ENCODE data around the gene HNRNPCL4.
"Not testable (repeated sequence)": the region's sequence is repeated elsewhere in the genome, so short reads cannot be mapped to it uniquely, and the experiment has no call there.

Gene HNRNPCL4

GRCh38 chr1:13165531-13165930 lies at the start of gene HNRNPCL4:
TSS of gene HNRNPCL4 (minus strand) at chr1:13165631. CDS start at chr1:13165467, 164 bp downstream.
- not testable (repeated sequence) for H3K9me3 ChIP-seq (ENCODE audit: control insufficient read depth in 1 of 2, low read length in 2 of 2); H3K36me3 ChIP-seq (ENCODE audit: control insufficient read depth in 1 of 2, insufficient read depth in 2 of 2, low read length in 2 of 2); H3K4me3 ChIP-seq (ENCODE audit: low read depth in 1 of 2, low read length in 2 of 2); H3K4me1 ChIP-seq (ENCODE audit: control insufficient read depth in 1 of 2, insufficient read depth in 2 of 2, low read length in 2 of 2); H3K27ac ChIP-seq (ENCODE audit: low read depth, low read length); H3K9ac ChIP-seq (ENCODE audit: low read depth in 1 of 2, low read length in 2 of 2); H3K27me3 ChIP-seq (ENCODE audit: control insufficient read depth in 1 of 2, insufficient read depth in 2 of 2, low read length in 2 of 2)

GRCh38 chr1:13208712-13209111 lies 43.3 kb upstream of the HNRNPCL4 start:
- H3K9me3 ChIP-seq (ENCODE audit: control insufficient read depth in 1 of 2, low read length in 2 of 2); H3K4me3 ChIP-seq (ENCODE audit: low read depth in 1 of 2, low read length in 2 of 2); H3K27me3 ChIP-seq (ENCODE audit: control insufficient read depth in 1 of 2, insufficient read depth in 2 of 2, low read length in 2 of 2); H3K9ac ChIP-seq (ENCODE audit: low read depth in 1 of 2, low read length in 2 of 2); H3K4me1 ChIP-seq (ENCODE audit: control insufficient read depth in 1 of 2, insufficient read depth in 2 of 2, low read length in 2 of 2); H3K36me3 ChIP-seq (ENCODE audit: control insufficient read depth in 1 of 2, insufficient read depth in 2 of 2, low read length in 2 of 2); H3K27ac ChIP-seq (ENCODE audit: low read depth, low read length): not testable (repeated sequence)

GRCh38 chr1:13201309-13201708 lies 35.9 kb upstream of the HNRNPCL4 start, which contains the start of gene PRAMEF13:
TSS of gene PRAMEF13 (minus strand) at chr1:13201409. CDS start at chr1:13199589, 1,820 bp downstream.
- H3K27me3 ChIP-seq (ENCODE audit: control insufficient read depth in 1 of 2, insufficient read depth in 2 of 2, low read length in 2 of 2); H3K27ac ChIP-seq (ENCODE audit: low read depth, low read length); H3K36me3 ChIP-seq (ENCODE audit: control insufficient read depth in 1 of 2, insufficient read depth in 2 of 2, low read length in 2 of 2); H3K4me3 ChIP-seq (ENCODE audit: low read depth in 1 of 2, low read length in 2 of 2); H3K9me3 ChIP-seq (ENCODE audit: control insufficient read depth in 1 of 2, low read length in 2 of 2); H3K9ac ChIP-seq (ENCODE audit: low read depth in 1 of 2, low read length in 2 of 2); H3K4me1 ChIP-seq (ENCODE audit: control insufficient read depth in 1 of 2, insufficient read depth in 2 of 2, low read length in 2 of 2): not testable (repeated sequence)

GRCh38 chr1:13171548-13171947 lies 6.1 kb upstream of the HNRNPCL4 start, which contains the start of gene PRAMEF9:
TSS of gene PRAMEF9 (plus strand) at chr1:13171848. CDS start at chr1:13175281, 3,433 bp downstream.
- H3K4me1 ChIP-seq (ENCODE audit: control insufficient read depth in 1 of 2, insufficient read depth in 2 of 2, low read length in 2 of 2); H3K36me3 ChIP-seq (ENCODE audit: control insufficient read depth in 1 of 2, insufficient read depth in 2 of 2, low read length in 2 of 2); H3K4me3 ChIP-seq (ENCODE audit: low read depth in 1 of 2, low read length in 2 of 2); H3K27ac ChIP-seq (ENCODE audit: low read depth, low read length); H3K9ac ChIP-seq (ENCODE audit: low read depth in 1 of 2, low read length in 2 of 2); H3K27me3 ChIP-seq (ENCODE audit: control insufficient read depth in 1 of 2, insufficient read depth in 2 of 2, low read length in 2 of 2); H3K9me3 ChIP-seq (ENCODE audit: control insufficient read depth in 1 of 2, low read length in 2 of 2): not testable (repeated sequence)

- not testable (repeated sequence) for H3K4me3 ChIP-seq (ENCODE audit: low read depth in 1 of 2, low read length in 2 of 2); H3K9ac ChIP-seq (ENCODE audit: low read depth in 1 of 2, low read length in 2 of 2); H3K9me3 ChIP-seq (ENCODE audit: control insufficient read depth in 1 of 2, low read length in 2 of 2); H3K27ac ChIP-seq (ENCODE audit: low read depth, low read length); H3K36me3 ChIP-seq (ENCODE audit: control insufficient read depth in 1 of 2, insufficient read depth in 2 of 2, low read length in 2 of 2); H3K4me1 ChIP-seq (ENCODE audit: control insufficient read depth in 1 of 2, insufficient read depth in 2 of 2, low read length in 2 of 2); H3K27me3 ChIP-seq (ENCODE audit: control insufficient read depth in 1 of 2, insufficient read depth in 2 of 2, low read length in 2 of 2)
Measured at GRCh38 chr1:13155909-13156308, 9.5 kb downstream of the HNRNPCL4 start, which contains the start of gene PRAMEF26. TSS of gene PRAMEF26 (minus strand) at chr1:13156009. CDS start at chr1:13153095, 2,914 bp downstream.

- not testable (repeated sequence) for H3K27ac ChIP-seq (ENCODE audit: low read depth, low read length); H3K36me3 ChIP-seq (ENCODE audit: control insufficient read depth in 1 of 2, insufficient read depth in 2 of 2, low read length in 2 of 2); H3K4me3 ChIP-seq (ENCODE audit: low read depth in 1 of 2, low read length in 2 of 2)
Measured at GRCh38 chr1:13116754-13117153, 48.7 kb downstream of the HNRNPCL4 start, which contains the start of gene HNRNPCL2. TSS of gene HNRNPCL2 (minus strand) at chr1:13116854. CDS start at chr1:13116400, 454 bp downstream.

More at GRCh38 chr1:13116754-13117153, 48.7 kb downstream of the HNRNPCL4 start, which contains the start of gene HNRNPCL2:
- H3K4me1 ChIP-seq (ENCODE audit: control insufficient read depth in 1 of 2, insufficient read depth in 2 of 2, low read length in 2 of 2); H3K9ac ChIP-seq (ENCODE audit: low read depth in 1 of 2, low read length in 2 of 2); H3K27me3 ChIP-seq (ENCODE audit: control insufficient read depth in 1 of 2, insufficient read depth in 2 of 2, low read length in 2 of 2); H3K9me3 ChIP-seq (ENCODE audit: control insufficient read depth in 1 of 2, low read length in 2 of 2): not testable (repeated sequence)
